Measurements from ENCODE around the gene SDCCAG8. TPM values are rescaled to one million over a fixed set of nuclear protein-coding genes. Genes with fewer than 3 reads are reported as not detected.

Gene SDCCAG8
- total RNA-seq, 4 donors from 2014 or later = 17.5 to 37.6 (median 21.7) TPM

DNA sequence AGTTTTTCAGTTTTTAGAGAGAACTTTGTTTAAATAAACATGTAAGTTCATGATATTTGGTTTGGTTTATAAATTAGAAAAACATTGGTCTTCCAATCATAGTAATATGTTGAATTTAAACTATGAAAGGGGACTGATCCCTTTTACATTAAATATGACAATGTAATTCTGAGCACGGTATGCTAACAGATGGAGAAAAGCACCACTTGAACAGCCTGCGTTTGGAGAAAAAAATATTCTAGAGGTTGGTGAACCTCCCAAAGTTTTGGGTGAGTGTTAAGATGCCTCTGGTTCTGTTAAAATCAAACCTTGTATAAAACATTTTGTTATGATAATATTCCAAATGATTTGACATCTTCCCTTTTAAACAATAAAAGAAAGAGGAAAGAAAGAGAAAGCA, 123.9 kb downstream of the SDCCAG8 start:
- Histone ChIP-seq H3K9me3 (no peaks in the 10 kb centered on the region), H3K27ac (no peak overlapping the region), H3K27me3 (no peaks in the 10 kb centered on the region), H3K4me1 (no peaks in the 10 kb centered on the region), H3K36me3 (peaks cover 0 to 53% (median 3%) of the 10 kb centered on the region in 3 donors), H3K4me3 (no peak overlapping the region)
- intact Hi-C loops (cut with DNase I) = no loop called here
- no peak for DNase-seq
- 61 to 90% methylated on average over 2 of the region's 2 CpGs for WGBS, 2 donors
- TF ChIP-seq POLR2A (IDR thresholded peaks at IDR 0.05) (no peak), CTCF (IDR thresholded peaks at IDR 0.05) (no peak)

- no peak overlapping the region for H3K4me3 ChIP-seq
- DNase-seq = no peak
- intact Hi-C loops (cut with DNase I) = no loop called here
- no peaks in the 10 kb centered on the region for H3K9me3 ChIP-seq
- WGBS, 2 donors = 67 to 94% methylated on average over 1 of the region's 1 CpG
- no peak overlapping the region for H3K27ac ChIP-seq
- H3K27me3 ChIP-seq = no peaks in the 10 kb centered on the region
- no peak for TF ChIP-seq CTCF (IDR thresholded peaks at IDR 0.05)
- no peak for TF ChIP-seq POLR2A (IDR thresholded peaks at IDR 0.05)
- H3K4me1 ChIP-seq = no peaks in the 10 kb centered on the region
- peaks cover 0 to 29% (median 0%) of the 10 kb centered on the region in 3 donors for H3K36me3 ChIP-seq
These were observed 132.4 kb downstream of the SDCCAG8 start for GRCh38 chr1:243388276-243388675.

DNA sequence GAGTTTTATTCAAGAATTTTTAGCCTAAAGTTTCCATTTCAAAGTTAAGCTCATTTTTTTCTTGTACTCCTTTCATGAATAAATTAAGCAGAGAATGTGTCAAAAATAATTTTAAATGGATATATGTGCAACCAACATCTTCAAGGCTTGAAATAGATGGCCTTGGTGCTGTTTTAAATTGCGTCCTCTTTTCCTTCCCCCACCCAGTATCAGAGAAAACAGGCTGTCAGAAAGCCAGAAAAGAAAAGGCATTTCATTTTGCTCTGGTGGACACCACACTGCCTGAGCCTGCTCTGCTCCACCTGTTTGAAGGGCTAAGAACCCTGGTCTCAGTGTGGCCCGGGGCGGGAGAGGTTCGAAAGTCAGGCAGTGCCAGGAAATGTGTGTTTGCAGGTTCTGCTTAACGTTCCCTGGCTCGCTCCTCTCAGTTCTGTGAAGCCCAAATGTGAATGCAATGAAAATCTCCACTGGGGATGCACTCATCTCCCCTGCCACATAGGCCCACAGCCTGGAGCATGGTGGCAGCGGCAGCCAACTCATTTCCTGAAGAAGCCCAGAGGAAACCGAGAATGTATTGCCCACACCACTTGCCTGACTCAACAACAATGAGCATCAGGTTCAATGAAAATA, 134.4 kb downstream of the SDCCAG8 start:
- no peak for DNase-seq
- intact Hi-C loops (cut with DNase I) = no loop called here
- H3K9me3 ChIP-seq = no peaks in the 10 kb centered on the region
- H3K27me3 ChIP-seq = no peaks in the 10 kb centered on the region
- TF ChIP-seq POLR2A (IDR thresholded peaks at IDR 0.05) = no peak
- TF ChIP-seq CTCF (IDR thresholded peaks at IDR 0.05) = no peak
- no peaks in the 10 kb centered on the region for H3K4me1 ChIP-seq
- peaks cover 0 to 12% (median 0%) of the 10 kb centered on the region in 3 donors for H3K36me3 ChIP-seq
- H3K4me3 ChIP-seq = no peak overlapping the region
- no peak overlapping the region for H3K27ac ChIP-seq
- WGBS, 2 donors = 67 to 79% methylated on average over 3 to 7 of the region's 8 CpGs

GRCh38 chr1:243391355-243391754, 135.5 kb downstream of the SDCCAG8 start:
- 80% methylated on average over 1 of the region's 1 CpG; no CpG with 5 or more reads in 1 of the 2 donors for WGBS, 2 donors
- Histone ChIP-seq H3K27me3 (no peaks in the 10 kb centered on the region), H3K4me3 (no peak overlapping the region), H3K27ac (no peak overlapping the region), H3K36me3 (peaks cover 0 to 10% (median 0%) of the 10 kb centered on the region in 3 donors), H3K4me1 (no peaks in the 10 kb centered on the region), H3K9me3 (no peaks in the 10 kb centered on the region)
- DNase-seq = no peak
- TF ChIP-seq CTCF (IDR thresholded peaks at IDR 0.05) (no peak), POLR2A (IDR thresholded peaks at IDR 0.05) (no peak)
- intact Hi-C loops (cut with DNase I) = no loop called here

DNA sequence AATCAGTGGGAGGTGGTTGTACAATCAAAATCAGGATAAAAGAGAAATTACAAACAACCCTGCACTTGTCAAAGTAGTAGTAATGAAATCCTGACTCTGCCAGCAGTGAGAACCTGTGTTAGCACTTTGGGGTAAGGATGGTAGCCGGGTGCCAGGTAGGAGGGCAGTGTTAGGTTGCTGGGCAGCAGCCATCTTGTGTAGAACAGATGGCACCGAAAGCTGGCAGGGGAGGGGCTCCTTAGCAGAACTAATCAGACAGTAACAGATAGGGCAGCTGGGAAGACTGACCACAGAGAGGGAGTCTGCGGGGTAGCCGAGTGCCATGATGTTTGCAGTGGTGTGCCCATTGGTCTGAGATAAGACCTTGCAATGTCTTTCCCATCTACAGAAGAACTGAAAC, 137.3 kb downstream of the SDCCAG8 start:
- intact Hi-C loops (cut with DNase I) = no loop called here
- Histone ChIP-seq H3K27me3 (no peaks in the 10 kb centered on the region), H3K4me1 (no peaks in the 10 kb centered on the region), H3K27ac (no peak overlapping the region), H3K36me3 (peaks cover 0 to 9% (median 0%) of the 10 kb centered on the region in 3 donors), H3K9me3 (no peaks in the 10 kb centered on the region), H3K4me3 (no peak overlapping the region)
- DNase-seq = no peak
- 94 to 98% methylated on average over 3 to 4 of the region's 4 CpGs for WGBS, 2 donors
- TF ChIP-seq POLR2A (IDR thresholded peaks at IDR 0.05) (no peak), CTCF (IDR thresholded peaks at IDR 0.05) (no peak)

Data from esophagus squamous epithelium (tissue), 5 donors.